Left renal pelvis (tissue), 4 donors: ENCODE data around the gene LYPD8. TPM values are rescaled to one million over a fixed set of nuclear protein-coding genes. Genes with fewer than 3 reads are reported as not detected.
"Not testable (repeated sequence)": the region's sequence is repeated elsewhere in the genome, so short reads cannot be mapped to it uniquely, and the experiment has no call there.

ENCODE experiments used
- DNase-seq, 4 donors: peaks; one replicate each; pipeline ENCODE4 v3.0.0-alpha.2; 2013; ENCODE audit warnings: low read depth in 4 of 4, low spot score in 3 of 4
- polyA plus RNA-seq, 4 donors: library from polyadenylated mRNA; unstranded; fragments of 120-200 nt; gene quantifications; one replicate each; pipeline ENCODE4 v1.2.1, GENCODE V29; 2013; ENCODE audit not compliant: insufficient read length in 4 of 4

LYPD8 gene, protein sequence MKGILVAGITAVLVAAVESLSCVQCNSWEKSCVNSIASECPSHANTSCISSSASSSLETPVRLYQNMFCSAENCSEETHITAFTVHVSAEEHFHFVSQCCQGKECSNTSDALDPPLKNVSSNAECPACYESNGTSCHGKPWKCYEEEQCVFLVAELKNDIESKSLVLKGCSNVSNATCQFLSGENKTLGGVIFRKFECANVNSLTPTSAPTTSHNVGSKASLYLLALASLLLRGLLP
- not detected for polyA plus RNA-seq

DNA sequence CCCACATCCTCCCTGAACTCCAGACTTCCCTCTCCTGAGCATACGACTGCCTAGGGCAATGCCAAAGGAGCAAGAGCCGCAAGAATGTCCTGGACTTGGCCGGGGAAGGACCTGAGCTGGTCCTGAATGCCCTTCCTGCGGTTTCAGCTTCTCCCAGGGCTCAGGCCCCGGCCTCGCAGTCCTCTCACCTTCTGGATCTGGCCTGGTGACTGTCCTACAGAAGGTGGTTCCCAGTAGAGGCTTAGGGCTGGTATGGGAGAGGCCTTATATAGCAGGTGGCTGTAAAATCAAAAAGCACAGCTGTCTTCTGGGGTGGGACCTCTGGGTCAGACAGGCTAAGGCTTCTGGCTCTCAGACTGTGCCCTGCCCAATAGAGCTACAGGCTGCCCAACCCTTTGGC is at the start of gene LYPD8:
TSS of gene LYPD8 (minus strand) at position 243 of the 400 bp plus-strand sequence. CDS start 4,678 bp downstream, outside the sequence.
- no peak for DNase-seq

DNA sequence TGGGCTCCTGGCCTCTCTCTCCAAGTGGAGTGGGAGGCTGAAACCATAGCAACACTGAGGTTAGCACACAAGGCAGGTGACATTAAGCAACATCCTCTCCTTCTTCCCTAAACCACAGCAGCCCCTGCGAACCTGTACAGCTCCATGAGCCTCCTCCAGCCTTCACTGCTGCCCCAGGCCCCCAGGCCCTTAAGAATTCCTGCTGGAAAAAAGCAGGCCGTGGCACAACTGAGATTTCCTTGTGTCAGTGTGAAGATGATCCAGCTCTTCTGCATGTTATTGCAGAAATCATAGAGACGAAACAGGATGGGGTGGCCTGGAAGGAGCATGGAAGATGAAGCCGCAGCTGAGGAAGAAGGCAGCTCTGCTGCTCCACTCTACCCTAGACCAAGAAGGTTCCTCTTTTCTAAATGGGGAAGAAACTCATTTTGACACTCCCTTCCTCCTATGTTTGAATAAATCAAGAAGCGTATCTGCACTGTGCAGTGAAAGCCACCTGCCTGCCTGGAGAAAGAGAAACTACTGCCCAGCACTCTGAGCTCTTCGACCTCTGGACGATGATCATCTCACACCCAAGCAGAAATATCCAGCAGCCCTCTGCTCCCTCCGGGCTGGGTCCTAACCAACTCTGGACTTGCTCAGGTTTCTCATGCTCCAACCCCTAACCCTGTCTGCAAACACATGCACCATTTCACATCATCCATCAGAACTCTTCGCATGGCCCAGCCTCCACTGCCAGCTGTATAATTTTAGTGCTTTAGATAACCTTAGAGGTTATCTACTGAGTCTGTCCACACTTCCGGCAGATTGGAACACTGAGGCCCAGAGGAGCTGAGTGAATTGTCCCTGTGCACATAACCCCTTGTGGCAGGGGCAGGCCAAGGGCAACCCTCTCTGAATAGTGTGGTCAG is 49.5 kb upstream of the LYPD8 start:
- no peak for DNase-seq

- not testable (repeated sequence) for DNase-seq
Observed at GRCh38 chr1:248803501-248803900, 47.9 kb upstream of the LYPD8 start.

GRCh38 chr1:248802454-248802853 is 46.9 kb upstream of the LYPD8 start:
- DNase-seq: no peak

- DNase-seq: no peak
Observed at GRCh38 chr1:248800459-248800858, 44.9 kb upstream of the LYPD8 start.

DNA sequence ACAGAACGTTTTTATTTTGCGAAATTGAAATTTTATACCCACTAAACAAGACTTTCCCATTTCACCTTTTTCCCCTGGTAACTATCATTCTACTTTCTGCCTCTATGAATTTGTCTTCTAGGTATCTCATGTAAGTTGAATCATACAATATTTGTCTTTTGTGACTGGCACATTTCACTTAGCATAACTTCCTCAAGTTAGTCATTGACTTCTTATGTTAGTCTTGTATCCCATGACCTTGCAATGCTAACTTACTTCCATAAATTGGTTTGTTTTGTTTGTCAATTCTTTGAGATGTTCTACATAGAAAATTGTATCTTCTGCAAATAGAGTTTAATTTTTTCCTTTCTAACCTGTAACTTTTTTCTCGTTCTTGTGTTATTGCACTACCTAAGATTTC is 43.2 kb upstream of the LYPD8 start:
- DNase-seq: no peak

DNA sequence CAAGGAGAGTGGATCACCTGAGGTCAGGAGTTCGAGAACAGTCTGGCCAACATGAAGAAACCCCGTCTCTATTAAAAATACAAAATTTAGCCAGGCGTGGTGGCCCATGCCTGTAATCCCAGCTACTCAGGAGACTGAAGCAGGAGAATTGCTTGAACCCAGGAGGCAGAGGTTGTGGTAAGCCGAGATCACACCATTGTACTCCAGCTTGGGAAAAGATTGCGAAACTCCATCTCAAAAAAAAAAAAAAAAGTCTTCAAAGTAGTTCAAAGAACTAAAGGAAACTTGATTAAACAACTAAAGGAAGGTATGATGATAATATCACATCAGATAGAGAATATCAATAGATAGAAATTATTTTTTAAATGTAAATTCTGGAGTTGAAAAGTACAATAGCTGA is 39.1 kb upstream of the LYPD8 start:
- not testable (repeated sequence) for DNase-seq

- no peak for DNase-seq
Observed at GRCh38 chr1:248793592-248793991, 38.0 kb upstream of the LYPD8 start.

- DNase-seq: no peak
Observed at GRCh38 chr1:248792342-248792741, 36.8 kb upstream of the LYPD8 start.

DNA sequence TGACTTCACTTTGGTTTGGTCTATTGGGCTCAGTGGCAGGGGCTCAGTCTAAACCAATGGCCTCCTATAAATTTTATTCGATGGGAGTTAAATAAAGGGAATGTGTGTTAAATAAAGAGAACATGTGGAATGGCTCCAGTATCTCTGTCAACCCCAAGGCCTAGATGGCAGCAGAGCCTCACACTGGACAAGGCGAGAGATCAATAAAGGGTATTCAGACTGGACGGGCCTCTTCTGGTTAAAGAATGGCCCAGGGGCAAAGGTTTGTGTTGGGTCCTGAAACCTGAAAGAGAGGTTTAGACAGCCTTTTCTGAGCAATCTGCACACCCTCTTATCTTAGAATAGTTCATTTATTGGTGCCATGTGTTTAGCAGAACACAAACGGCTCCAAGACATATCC is 35.5 kb upstream of the LYPD8 start:
- DNase-seq: no peak

DNA sequence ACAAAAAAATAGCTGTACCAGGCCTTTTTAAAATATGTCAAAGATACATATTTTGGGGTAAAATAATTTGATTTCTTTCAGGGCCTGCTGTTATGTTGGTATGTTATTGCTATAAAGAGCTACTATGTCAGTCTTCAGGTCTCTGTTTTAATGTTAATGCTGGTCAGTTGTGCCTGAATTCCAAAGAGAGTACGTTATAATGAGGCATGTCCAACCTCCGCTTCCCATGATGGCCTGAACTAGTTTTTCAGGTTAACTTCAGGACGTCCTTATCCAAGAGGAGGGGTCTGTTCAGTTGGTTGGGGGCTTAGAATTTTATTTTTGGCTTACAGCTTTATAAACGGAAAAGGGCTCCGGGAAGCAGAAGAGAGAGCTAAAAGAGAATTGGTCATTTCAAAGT is 34.9 kb upstream of the LYPD8 start:
- DNase-seq: no peak

DNA sequence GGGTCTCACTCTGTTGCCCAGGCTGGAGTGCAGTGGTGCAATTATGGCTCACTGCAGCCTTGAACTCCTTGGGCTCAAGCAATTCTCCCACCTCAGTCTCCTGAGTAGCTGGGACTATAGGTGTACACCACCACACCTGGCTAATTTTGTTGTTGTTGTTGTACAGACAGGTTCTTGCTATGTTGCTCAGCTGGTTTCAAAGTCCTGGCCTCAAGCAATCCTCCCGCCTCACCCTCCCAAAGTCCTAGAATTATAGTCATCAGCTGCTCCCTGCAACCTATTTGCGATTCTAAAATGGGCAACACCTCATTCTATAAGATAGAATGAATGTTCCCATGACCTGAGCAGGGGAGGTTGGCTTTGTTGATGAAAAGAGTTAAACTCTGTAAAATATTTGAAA is 33.8 kb upstream of the LYPD8 start:
- not testable (repeated sequence) for DNase-seq

GRCh38 chr1:248788327-248788726 is 32.8 kb upstream of the LYPD8 start:
- no peak for DNase-seq

- DNase-seq: no peak
Observed at GRCh38 chr1:248787430-248787829, 31.9 kb upstream of the LYPD8 start.

DNA sequence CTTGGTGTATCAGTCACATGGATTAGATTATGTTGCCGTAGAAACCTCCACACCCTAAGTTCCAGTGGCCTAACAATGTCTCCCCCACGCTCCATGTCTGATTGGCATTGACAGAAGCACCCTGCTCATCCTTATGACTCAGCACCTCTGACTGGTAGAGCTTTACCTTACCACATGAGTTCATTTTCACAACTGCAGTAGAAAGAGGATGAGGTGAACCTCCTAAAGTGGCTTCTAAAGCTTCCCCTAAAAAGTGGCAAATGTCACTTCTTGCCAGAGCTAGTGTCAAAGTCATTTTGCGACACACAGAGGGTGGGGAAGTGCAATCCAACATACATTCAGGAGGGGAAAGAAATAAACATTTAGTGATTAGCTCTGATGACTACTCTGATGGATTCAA is 30.6 kb upstream of the LYPD8 start:
- DNase-seq: no peak

DNA sequence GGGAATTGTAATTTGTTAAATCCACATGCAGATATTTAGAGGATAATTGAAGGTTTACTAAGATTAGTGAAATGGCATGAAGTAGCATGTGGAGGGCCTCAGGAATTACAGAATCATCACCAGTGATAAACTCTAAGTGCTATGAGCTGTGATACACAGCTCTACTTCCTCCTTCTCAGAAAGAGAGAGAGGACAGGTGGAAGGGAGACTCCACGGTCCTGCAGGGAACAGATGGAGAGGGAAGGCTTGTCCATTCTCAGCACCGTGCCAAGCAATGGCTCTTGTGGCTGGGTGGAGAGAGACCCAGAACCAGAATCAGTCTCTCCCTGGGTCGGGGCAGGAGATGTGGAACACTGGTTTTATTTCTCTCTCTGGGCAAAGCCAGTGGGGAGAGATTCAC is 27.8 kb upstream of the LYPD8 start:
- DNase-seq: no peak

- no peak for DNase-seq
Observed at GRCh38 chr1:248782416-248783141, 27.0 kb upstream of the LYPD8 start.

DNA sequence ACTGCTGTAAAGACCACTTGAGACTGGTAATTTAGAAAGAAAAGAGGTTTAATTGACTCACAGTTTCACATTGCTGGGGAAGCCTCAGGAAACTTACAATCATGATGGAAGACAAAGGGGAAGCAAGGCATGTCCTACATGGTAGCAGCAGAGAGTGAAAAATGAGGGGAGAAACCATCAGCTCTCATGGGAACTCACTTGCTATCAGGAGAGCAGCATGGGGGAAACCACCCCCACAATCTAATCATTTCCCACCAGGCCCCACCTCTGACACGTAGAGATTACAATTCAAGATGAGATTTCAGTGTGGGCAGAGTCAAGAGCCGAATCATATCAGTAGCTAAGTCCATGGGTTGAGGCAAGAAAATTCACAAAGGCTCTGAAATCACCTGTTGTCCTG is 23.8 kb upstream of the LYPD8 start:
- DNase-seq: no peak

- no peak for DNase-seq
Observed at GRCh38 chr1:248778906-248779305, 23.3 kb upstream of the LYPD8 start.

DNA sequence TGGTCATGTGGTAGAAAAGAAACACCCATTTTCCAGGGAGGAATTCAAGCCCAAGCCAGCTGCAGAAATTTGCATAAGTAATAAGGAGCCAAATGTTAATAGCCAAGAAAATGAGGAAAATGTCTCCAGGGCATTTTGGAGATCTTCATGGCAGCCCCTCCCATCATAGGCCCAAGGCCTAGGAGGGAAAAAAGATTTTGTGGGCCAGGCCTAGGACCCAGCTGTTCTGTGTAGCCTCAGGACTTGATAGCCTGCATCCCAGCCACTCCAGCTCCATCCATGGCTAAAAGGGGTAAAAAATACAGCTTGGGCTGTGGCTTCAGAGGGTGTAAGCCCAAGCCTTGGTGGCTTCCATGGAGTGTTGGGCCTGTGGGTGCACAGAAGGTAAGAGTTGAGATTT is 21.4 kb upstream of the LYPD8 start:
- no peak for DNase-seq

DNA sequence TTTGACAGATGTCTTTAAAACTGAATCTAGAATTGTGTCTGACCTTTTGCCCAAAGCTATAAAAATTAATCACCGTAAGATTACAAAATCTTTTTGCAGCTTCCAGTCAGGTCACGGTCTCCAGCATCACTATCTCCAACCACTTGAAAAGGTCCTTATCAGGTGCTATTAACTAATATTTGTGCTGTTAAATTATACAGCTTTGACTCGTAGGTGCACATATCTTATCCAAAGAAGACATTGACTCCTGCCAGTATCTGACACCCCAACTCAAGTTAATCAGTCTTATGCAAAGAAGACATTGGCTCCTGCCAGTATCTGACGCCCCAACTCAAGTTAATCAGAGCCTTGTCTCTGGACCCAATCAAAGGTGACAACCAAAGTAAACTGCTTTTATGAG is 19.9 kb upstream of the LYPD8 start:
- DNase-seq: no peak
